ENCODE measurements around the gene NKAIN4.

Gene NKAIN4

DNA sequence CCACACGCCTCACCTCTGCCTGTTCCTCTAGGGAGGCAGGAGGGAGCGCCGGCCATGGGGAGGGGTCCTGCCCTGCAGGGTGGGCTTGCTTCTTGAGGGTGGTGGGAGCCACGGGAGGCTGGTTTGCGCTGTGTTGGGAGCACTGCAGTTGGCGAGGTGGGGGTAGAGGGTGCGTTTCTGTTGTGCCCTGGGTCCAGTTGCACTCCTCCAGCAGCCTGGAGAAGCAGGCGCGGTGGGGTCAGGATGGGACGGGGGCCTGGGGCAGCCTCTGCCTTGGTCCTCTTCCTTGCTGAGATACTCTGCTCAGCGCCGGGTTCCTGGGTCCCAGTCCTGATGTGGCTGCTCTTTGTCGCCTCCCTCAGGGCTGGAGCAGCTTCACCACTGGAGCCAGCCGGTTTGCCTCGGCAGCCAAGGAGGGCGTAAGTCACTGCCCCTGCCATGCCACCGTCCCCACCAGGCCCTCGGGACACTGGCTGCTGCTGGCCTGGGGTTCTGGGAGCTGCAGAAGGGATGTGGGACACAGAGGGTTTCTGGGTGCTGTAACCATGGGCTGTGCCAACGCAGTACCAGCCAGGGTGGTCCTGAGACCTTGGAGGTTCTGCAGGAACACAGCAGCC lies 26.8 kb upstream of the NKAIN4 start:
- Histone ChIP-seq H3K4me1 (ENCODE audit: control insufficient read depth, insufficient read depth, low read length) (no peaks in the 10 kb centered on the region), H3K27me3 (ENCODE audit: control insufficient read depth, insufficient read depth, low read length) (no peaks in the 10 kb centered on the region), H3K36me3 (ENCODE audit: control insufficient read depth, insufficient read depth, low read length) (peaks cover 99% of the 10 kb centered on the region)

DNA sequence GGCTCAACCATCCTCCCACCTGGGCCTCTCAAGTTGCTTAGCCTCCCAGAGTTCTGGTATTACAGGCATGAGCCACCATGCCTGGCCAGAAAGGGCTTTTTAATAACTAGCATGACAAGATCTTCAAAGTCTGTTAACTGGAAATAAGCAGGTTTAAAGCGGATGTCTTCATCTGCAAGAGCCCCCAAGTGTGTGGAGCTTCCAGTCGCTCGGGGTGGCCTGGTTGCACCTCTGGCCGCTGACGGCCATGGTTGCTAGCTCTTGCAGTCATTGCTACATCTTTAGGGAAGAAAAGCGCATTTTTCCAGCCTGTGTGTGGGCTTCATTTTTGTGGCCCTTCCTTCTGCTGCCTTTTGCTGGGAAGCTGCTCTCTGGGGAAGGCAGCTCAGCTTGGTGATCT lies 26.1 kb upstream of the NKAIN4 start:
- Histone ChIP-seq H3K4me3 (ENCODE audit: low read depth, low read length) (no peak overlapping the region), H3K27me3 (ENCODE audit: control insufficient read depth, insufficient read depth, low read length) (no peaks in the 10 kb centered on the region), H3K4me1 (ENCODE audit: control insufficient read depth, insufficient read depth, low read length) (no peaks in the 10 kb centered on the region), H3K9me3 (ENCODE audit: control insufficient read depth, insufficient read depth, low read depth, low read length) (no peaks in the 10 kb centered on the region), H3K27ac (ENCODE audit: low read depth, low read length) (no peak overlapping the region), H3K9ac (ENCODE audit: low read length) (no peak overlapping the region), H3K36me3 (ENCODE audit: control insufficient read depth, insufficient read depth, low read length) (peaks cover 99% of the 10 kb centered on the region)

More for the DNA sequence above, 26.8 kb upstream of the NKAIN4 start:
- H3K27ac ChIP-seq (ENCODE audit: low read depth, low read length) = no peak overlapping the region
- no peak overlapping the region for H3K4me3 ChIP-seq (ENCODE audit: low read depth, low read length)
- H3K9ac ChIP-seq (ENCODE audit: low read length) = no peak overlapping the region
- H3K9me3 ChIP-seq (ENCODE audit: control insufficient read depth, insufficient read depth, low read depth, low read length) = no peaks in the 10 kb centered on the region

DNA sequence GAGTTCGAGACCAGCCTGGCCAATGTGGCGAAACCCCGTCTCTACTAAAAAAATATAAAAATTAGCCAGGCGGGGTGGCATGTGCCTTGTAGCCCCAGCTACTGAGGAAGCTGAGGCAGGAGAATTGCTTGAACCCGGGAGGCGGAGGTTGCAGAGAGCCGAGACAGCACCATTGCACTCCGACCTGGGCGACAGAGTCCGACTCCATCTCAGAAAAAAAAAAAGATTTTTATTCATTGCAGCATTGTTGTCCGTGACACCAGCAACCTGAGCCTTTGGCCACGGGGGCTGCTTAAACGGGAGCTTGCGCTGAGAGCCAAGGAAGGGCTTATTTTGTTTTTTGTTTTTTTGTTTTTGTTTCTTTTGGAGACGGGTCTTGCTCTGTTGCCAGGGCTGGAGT lies 25.7 kb upstream of the NKAIN4 start:
- Histone ChIP-seq H3K4me3 (ENCODE audit: low read depth, low read length) (no peak overlapping the region), H3K9ac (ENCODE audit: low read length) (no peak overlapping the region), H3K9me3 (ENCODE audit: control insufficient read depth, insufficient read depth, low read depth, low read length) (no peaks in the 10 kb centered on the region), H3K27ac (ENCODE audit: low read depth, low read length) (no peak overlapping the region), H3K27me3 (ENCODE audit: control insufficient read depth, insufficient read depth, low read length) (no peaks in the 10 kb centered on the region), H3K36me3 (ENCODE audit: control insufficient read depth, insufficient read depth, low read length) (peaks cover 99% of the 10 kb centered on the region), H3K4me1 (ENCODE audit: control insufficient read depth, insufficient read depth, low read length) (no peaks in the 10 kb centered on the region)

DNA sequence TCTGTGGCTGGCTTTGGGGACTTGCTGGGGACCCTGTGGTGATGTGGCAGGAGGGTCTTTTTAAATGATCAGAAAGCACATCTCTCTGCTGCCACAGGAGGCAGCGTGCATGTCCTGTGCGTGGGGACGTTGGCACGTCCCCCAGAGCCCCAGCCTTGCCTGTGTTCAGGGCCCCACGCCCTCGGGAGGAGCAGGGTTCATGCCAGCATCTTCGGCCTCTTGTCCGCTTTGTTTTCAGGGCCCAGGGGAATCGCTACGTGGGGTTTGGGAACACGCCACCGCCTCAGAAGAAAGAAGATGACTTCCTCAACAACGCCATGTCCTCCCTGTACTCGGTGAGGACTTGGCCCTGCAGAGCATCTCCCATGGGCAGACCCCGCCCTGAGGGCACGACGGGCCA lies 24.4 kb upstream of the NKAIN4 start:
- H3K9ac ChIP-seq (ENCODE audit: low read length) = no peak overlapping the region
- H3K4me3 ChIP-seq (ENCODE audit: low read depth, low read length) = no peak overlapping the region
- no peaks in the 10 kb centered on the region for H3K27me3 ChIP-seq (ENCODE audit: control insufficient read depth, insufficient read depth, low read length)
- no peak overlapping the region for H3K27ac ChIP-seq (ENCODE audit: low read depth, low read length)
- H3K36me3 ChIP-seq (ENCODE audit: control insufficient read depth, insufficient read depth, low read length) = peaks cover 86% of the 10 kb centered on the region
- no peaks in the 10 kb centered on the region for H3K9me3 ChIP-seq (ENCODE audit: control insufficient read depth, insufficient read depth, low read depth, low read length)
- H3K4me1 ChIP-seq (ENCODE audit: control insufficient read depth, insufficient read depth, low read length) = 0 out of 2 replicates have a peak, but pooled peaks cover 6% of the 10 kb centered on the region

DNA sequence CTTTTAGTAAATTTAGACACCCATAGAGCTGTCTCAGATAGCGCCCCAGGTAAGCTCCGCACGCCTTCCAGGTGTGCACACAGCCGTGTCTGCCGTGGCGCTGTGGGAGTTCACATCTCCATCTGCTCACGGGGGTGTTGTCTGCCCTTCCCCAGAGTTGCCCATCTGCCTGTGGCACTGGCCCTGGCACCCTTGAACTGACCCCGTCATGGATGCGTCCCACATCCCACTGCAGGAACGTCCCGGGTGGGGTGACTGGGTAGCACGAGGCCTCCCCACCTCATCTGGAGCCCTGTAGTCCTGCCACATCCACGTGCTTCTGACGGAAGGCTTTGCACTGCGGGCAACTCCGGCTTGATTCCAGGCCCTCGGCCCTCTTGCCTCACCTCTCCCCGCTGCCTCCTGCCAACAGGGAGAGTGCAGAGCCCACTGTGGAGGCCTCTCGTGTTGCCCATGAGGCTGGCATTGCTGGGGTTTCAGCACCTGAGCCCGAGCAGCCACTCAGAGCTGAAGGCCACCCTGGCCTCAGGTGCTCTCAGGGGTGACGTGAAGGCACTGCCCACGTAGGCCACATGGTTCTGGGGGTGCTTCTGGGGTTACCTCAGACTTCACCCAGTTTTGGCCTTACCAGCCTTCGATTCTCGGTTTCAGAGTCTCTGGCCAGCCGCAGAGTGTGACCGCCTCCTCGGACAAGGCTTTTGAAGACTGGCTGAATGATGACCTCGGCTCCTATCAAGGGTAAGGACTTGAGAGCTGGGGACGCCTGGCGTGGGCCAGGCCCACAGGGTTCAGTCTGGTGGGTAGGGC lies 23.4 kb upstream of the NKAIN4 start:
- no peaks in the 10 kb centered on the region for H3K27me3 ChIP-seq (ENCODE audit: control insufficient read depth, insufficient read depth, low read length)
- no peak overlapping the region for H3K27ac ChIP-seq (ENCODE audit: low read depth, low read length)
- 0 out of 2 replicates have a peak, but pooled peaks cover 9% of the 10 kb centered on the region for H3K4me1 ChIP-seq (ENCODE audit: control insufficient read depth, insufficient read depth, low read length)
- no peaks in the 10 kb centered on the region for H3K9me3 ChIP-seq (ENCODE audit: control insufficient read depth, insufficient read depth, low read depth, low read length)
- H3K36me3 ChIP-seq (ENCODE audit: control insufficient read depth, insufficient read depth, low read length) = peaks cover 76% of the 10 kb centered on the region
- H3K4me3 ChIP-seq (ENCODE audit: low read depth, low read length) = no peak overlapping the region
- no peak overlapping the region for H3K9ac ChIP-seq (ENCODE audit: low read length)

DNA sequence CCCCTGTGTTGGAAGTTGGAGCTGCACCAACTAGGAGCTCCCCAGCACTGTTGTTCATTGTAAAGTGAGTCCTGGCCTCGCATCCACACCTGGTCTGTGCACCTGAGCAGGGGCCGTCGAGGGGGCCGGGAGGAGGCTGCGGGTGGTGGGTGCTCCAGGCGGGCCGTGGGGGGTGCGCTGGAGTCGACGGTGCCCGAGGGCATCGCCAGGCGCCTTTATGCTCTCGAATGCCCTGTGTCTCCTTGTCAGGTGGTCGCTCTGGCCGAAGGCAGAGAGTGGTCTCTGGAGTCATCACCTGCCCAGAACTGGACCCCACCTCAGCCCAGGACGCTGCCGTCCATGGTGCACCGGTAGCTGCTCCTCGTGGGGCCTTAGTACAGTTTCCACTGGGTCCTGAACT lies 22.7 kb upstream of the NKAIN4 start:
- Histone ChIP-seq H3K27me3 (ENCODE audit: control insufficient read depth, insufficient read depth, low read length) (no peaks in the 10 kb centered on the region), H3K27ac (ENCODE audit: low read depth, low read length) (no peak overlapping the region), H3K36me3 (ENCODE audit: control insufficient read depth, insufficient read depth, low read length) (peaks cover 69% of the 10 kb centered on the region)

DNA sequence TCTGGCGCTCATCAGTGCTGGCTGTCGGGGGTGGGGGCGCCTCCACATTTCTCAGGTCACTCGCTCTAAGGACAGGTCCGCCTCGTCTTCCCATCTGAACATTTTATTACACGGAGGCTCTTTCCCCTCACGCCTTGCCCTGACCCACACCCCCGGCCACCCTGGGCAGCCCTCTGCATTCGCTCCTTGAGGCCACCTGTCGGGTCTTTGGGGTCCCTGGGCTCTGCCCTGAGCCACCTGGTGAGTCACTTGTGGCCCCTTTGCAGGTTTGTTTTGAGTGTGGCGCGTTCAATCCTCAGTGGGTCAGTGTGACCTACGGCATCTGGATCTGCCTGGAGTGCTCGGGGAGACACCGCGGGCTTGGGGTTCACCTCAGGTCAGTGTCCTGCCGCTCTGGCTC lies 21.6 kb upstream of the NKAIN4 start:
- Histone ChIP-seq H3K27ac (ENCODE audit: low read depth, low read length) (no peak overlapping the region), H3K27me3 (ENCODE audit: control insufficient read depth, insufficient read depth, low read length) (no peaks in the 10 kb centered on the region), H3K9me3 (ENCODE audit: control insufficient read depth, insufficient read depth, low read depth, low read length) (no peaks in the 10 kb centered on the region), H3K4me1 (ENCODE audit: control insufficient read depth, insufficient read depth, low read length) (peaks cover 13% of the 10 kb centered on the region; the same call in 1 of the 2 replicates), H3K4me3 (ENCODE audit: low read depth, low read length) (no peak overlapping the region), H3K36me3 (ENCODE audit: control insufficient read depth, insufficient read depth, low read length) (peaks cover 58% of the 10 kb centered on the region), H3K9ac (ENCODE audit: low read length) (no peak overlapping the region)

More for the DNA sequence above, 22.7 kb upstream of the NKAIN4 start:
- Histone ChIP-seq H3K4me1 (ENCODE audit: control insufficient read depth, insufficient read depth, low read length) (0 out of 2 replicates have a peak, but pooled peaks cover 9% of the 10 kb centered on the region), H3K9ac (ENCODE audit: low read length) (no peak overlapping the region), H3K9me3 (ENCODE audit: control insufficient read depth, insufficient read depth, low read depth, low read length) (no peaks in the 10 kb centered on the region), H3K4me3 (ENCODE audit: low read depth, low read length) (no peak overlapping the region)

DNA sequence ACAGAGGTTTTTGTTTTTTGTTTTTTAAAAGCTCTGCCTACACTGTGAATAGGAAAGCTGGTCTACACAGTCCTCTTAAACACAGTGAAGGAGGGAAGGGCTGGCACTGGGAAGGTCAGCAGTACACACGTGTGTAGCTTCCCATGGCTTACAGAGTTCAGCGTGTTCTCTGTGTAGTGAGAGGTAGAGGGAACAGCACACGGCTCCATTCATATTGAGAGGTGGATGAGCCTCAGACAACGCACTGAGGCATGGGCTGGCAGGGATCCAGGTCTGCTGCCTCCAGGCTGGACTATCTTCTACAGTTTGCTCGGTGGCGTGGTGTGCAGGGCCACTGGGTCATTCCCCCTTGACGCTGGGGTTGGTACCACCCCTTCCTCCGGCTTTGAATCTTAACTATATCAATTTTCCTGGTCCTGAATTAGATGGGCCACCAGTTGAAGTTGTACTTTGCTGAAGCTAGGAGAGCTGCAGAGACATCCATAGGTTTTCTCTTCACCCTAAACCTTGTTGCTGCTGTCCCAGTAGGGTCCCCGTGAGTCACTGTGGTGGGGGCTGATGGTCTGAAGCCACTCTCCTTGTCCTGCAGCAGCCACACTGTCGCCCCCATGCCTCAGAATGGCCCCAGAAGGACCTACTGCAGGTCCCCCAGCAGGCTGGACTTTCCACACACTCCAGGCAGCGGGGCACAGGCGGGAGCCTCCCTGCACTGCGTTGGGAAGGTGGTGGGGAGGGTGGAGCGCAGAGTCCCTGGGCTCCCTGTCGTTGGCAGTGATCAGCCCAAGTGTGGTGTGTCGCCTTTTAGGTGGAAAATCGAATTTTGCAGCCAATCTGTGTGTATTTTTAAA lies 20.3 kb upstream of the NKAIN4 start:
- Histone ChIP-seq H3K27ac (ENCODE audit: low read depth, low read length) (no peak overlapping the region), H3K27me3 (ENCODE audit: control insufficient read depth, insufficient read depth, low read length) (no peaks in the 10 kb centered on the region), H3K36me3 (ENCODE audit: control insufficient read depth, insufficient read depth, low read length) (peaks cover 47% of the 10 kb centered on the region), H3K4me1 (ENCODE audit: control insufficient read depth, insufficient read depth, low read length) (peaks cover 13% of the 10 kb centered on the region; the same call in 1 of the 2 replicates), H3K4me3 (ENCODE audit: low read depth, low read length) (0 out of 2 replicates have a peak overlapping the region, but pooled peaks have one; percentile 17), H3K9ac (ENCODE audit: low read length) (no peak overlapping the region), H3K9me3 (ENCODE audit: control insufficient read depth, insufficient read depth, low read depth, low read length) (no peaks in the 10 kb centered on the region)

DNA sequence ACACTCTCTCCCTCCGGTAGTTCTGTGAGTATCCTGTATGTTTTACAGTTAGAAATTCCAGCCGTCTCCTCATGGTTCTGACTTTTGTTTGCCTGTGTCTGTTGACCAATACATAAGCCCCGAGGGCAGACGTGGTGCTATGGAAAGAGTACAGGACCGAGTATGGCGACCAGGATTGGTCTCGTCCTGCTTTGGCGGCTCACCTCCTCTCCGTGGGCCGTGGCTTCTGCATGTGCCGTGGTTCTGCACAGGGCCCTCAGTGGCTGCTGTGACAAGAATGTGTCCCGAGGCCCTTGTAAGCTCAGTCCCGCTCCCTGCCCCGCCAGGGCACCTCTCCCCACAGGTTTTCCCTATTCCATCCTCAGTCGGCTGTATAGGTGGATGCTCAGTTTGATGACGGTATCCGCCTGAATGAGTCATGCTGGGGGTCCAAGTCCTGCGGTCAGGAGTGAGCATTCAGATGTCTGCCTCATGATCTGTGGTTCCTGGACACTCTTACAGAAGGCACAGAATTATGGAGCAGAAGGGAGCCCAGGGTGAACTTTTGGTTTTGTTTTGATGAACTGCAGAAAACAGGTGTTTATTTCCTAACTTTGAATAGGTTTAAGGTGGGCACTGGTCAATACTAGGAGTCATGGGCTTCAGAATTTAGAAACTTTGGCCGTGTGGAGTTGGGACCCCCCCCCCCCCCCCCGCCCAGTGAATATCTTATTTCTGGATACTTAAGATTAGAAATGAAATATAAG lies 19.5 kb upstream of the NKAIN4 start:
- peaks cover 39% of the 10 kb centered on the region for H3K36me3 ChIP-seq (ENCODE audit: control insufficient read depth, insufficient read depth, low read length)
- peak overlapping the region; percentile 90 for H3K9ac ChIP-seq (ENCODE audit: low read length)
- peaks cover 19% of the 10 kb centered on the region; the same call in 1 of the 2 replicates for H3K4me1 ChIP-seq (ENCODE audit: control insufficient read depth, insufficient read depth, low read length)
- H3K27me3 ChIP-seq (ENCODE audit: control insufficient read depth, insufficient read depth, low read length) = no peaks in the 10 kb centered on the region
- H3K27ac ChIP-seq (ENCODE audit: low read depth, low read length) = peak overlapping the region; percentile 71; the same call in 1 of the 2 replicates
- H3K9me3 ChIP-seq (ENCODE audit: control insufficient read depth, insufficient read depth, low read depth, low read length) = no peaks in the 10 kb centered on the region
- peak overlapping the region; percentile 96 for H3K4me3 ChIP-seq (ENCODE audit: low read depth, low read length)

DNA sequence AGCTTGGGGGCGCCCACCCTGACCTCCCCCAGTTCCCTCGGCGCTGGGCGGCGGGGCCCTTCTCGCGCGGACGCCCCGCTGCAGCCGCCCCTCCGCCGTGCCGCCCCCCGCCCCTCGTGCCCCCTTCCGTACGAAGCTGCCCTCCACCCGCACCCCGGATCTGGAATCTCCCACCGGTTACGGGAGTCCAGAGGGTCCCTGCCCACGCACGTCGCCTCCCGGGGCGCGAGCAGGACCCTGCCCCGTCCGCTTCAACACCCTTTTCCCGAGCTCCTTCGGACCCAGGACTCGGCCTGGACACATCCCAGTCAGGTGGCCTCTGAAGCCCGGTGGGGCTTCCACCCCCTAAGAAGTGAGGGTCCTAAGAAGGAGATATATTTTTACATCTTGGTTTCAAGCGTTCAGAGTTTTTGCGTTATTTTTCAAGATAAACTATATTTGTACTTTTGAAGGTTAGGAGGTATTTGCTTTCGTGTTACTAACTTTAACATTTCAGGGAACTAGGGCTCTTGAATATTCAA lies 18.9 kb upstream of the NKAIN4 start:
- Histone ChIP-seq H3K27me3 (ENCODE audit: control insufficient read depth, insufficient read depth, low read length) (no peaks in the 10 kb centered on the region), H3K9me3 (ENCODE audit: control insufficient read depth, insufficient read depth, low read depth, low read length) (no peaks in the 10 kb centered on the region), H3K4me1 (ENCODE audit: control insufficient read depth, insufficient read depth, low read length) (peaks cover 24% of the 10 kb centered on the region; the same call in 1 of the 2 replicates), H3K9ac (ENCODE audit: low read length) (peak overlapping the region; percentile 90), H3K4me3 (ENCODE audit: low read depth, low read length) (peak overlapping the region; percentile 96), H3K36me3 (ENCODE audit: control insufficient read depth, insufficient read depth, low read length) (peaks cover 32% of the 10 kb centered on the region), H3K27ac (ENCODE audit: low read depth, low read length) (peak overlapping the region; percentile 71)
